Measurements from ENCODE around the gene POU6F2. TPM values are rescaled to one million over a fixed set of nuclear protein-coding genes. Genes with fewer than 3 reads are reported as not detected.

Gene POU6F2
- total RNA-seq, 1 experiment from 2014 or later: 3.9 TPM

DNA sequence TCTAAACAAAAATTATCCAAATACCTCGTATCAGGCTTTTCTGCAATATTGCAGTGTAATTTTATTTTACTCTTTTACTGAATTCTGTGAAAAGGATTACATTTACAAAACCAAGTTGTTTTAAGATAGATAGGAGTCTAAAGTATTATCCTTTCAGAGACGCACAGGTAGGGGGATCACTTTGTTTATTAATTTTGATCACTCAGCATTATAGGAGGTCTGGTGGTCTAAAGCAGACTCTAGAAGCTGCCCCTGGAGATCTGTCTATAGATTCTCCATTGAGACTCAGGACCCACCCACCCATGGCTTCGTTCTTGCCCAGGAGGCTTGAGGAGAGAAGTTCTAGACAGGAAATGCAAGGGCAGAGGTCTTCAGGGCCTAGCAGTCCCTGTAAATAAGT is 365.1 kb downstream of the POU6F2 start:
- no peaks in the 10 kb centered on the region for H3K9me3 ChIP-seq
- CTCF ChIA-PET: no interaction called here
- H3K27ac Mint-ChIP-seq (ENCODE audit: unreplicated experiment): no peak overlapping the region
- POLR2A ChIA-PET: no interaction called here
- H3K36me3 ChIP-seq (ENCODE audit: control insufficient read depth, insufficient read depth, low read length): no peaks in the 10 kb centered on the region
- TF ChIP-seq, protein P1, sequence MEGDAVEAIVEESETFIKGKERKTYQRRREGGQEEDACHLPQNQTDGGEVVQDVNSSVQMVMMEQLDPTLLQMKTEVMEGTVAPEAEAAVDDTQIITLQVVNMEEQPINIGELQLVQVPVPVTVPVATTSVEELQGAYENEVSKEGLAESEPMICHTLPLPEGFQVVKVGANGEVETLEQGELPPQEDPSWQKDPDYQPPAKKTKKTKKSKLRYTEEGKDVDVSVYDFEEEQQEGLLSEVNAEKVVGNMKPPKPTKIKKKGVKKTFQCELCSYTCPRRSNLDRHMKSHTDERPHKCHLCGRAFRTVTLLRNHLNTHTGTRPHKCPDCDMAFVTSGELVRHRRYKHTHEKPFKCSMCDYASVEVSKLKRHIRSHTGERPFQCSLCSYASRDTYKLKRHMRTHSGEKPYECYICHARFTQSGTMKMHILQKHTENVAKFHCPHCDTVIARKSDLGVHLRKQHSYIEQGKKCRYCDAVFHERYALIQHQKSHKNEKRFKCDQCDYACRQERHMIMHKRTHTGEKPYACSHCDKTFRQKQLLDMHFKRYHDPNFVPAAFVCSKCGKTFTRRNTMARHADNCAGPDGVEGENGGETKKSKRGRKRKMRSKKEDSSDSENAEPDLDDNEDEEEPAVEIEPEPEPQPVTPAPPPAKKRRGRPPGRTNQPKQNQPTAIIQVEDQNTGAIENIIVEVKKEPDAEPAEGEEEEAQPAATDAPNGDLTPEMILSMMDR (IDR thresholded peaks at IDR 0.05; ENCODE audit: insufficient read depth in 1 of 2, low read depth in 1 of 2, low read length in 1 of 2, severe bottlenecking in 1 of 2, unreplicated experiment in 1 of 2): no peak
- no TSS peak for BruUV-seq (replicated peaks)
- intact Hi-C loops (cut with micrococcal nuclease; ENCODE audit: unreplicated experiment): no loop called here
- H3K27me3 ChIP-seq (replicated peaks; ENCODE audit: control insufficient read depth, insufficient read depth, low read length): no peaks in the 10 kb centered on the region
- H3K4me3 ChIP-seq (ENCODE audit: low read depth, low read length): no peak overlapping the region
- no peaks in the 10 kb centered on the region for H3K9me3 Mint-ChIP-seq (ENCODE audit: unreplicated experiment)
- H3K4me1 ChIP-seq: no peaks in the 10 kb centered on the region
- H3K27me3 Mint-ChIP-seq (ENCODE audit: insufficient read depth, unreplicated experiment): peaks cover 16% of the 10 kb centered on the region
- DNase-seq: no peak
- H3K4me3 Mint-ChIP-seq (ENCODE audit: unreplicated experiment): no peak overlapping the region
- H3K4me1 Mint-ChIP-seq (ENCODE audit: low read depth, unreplicated experiment): no peaks in the 10 kb centered on the region
- no peaks in the 10 kb centered on the region for H3K36me3 Mint-ChIP-seq (ENCODE audit: insufficient read depth, unreplicated experiment)

DNA sequence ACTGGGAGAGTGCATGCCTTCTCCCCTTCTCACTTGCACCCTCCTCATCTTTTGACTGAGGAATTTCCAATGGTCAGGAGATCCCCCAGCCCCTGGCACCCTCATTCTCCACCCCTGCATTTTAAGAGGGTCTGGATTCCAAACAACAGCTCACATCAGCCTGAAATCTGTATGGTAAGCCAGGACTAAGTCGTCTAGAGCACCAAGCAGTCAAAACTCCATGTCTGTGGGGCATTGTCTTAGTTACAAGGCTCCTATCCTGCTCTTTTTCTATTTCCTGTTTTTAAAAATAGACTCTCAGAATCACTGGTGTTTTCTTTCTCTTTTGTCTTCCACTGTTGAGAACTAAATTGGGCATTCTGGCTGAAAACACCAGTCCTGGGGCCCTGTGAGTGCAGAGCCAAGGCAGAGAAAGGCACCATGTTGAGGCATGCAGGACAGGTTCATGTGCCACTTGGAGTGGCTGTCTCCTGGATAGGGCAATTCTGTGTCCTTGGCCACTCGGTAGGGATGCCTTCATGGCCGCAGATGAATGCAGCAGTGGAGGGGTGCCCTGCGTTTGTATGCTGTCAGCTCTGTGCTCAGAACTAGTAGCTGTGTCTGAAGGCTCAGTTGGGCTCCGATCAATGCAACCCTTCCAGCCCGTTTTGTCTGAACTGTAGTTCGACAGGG is 371.9 kb downstream of the POU6F2 start:
- ChIA-PET POLR2A (no interaction called here), CTCF (no interaction called here)
- Mint-ChIP-seq H3K9me3 (ENCODE audit: unreplicated experiment) (no peaks in the 10 kb centered on the region), H3K4me1 (ENCODE audit: low read depth, unreplicated experiment) (no peaks in the 10 kb centered on the region), H3K4me3 (ENCODE audit: unreplicated experiment) (no peak overlapping the region), H3K36me3 (ENCODE audit: insufficient read depth, unreplicated experiment) (no peaks in the 10 kb centered on the region), H3K27ac (ENCODE audit: unreplicated experiment) (no peak overlapping the region), H3K27me3 (ENCODE audit: insufficient read depth, unreplicated experiment) (peaks cover 14% of the 10 kb centered on the region)
- TF ChIP-seq, protein P1 (IDR thresholded peaks at IDR 0.05; ENCODE audit: insufficient read depth in 1 of 2, low read depth in 1 of 2, low read length in 1 of 2, severe bottlenecking in 1 of 2, unreplicated experiment in 1 of 2): no peak
- Histone ChIP-seq H3K36me3 (ENCODE audit: control insufficient read depth, insufficient read depth, low read length) (no peaks in the 10 kb centered on the region), H3K27me3 (replicated peaks; ENCODE audit: control insufficient read depth, insufficient read depth, low read length) (no peaks in the 10 kb centered on the region), H3K9me3 (no peaks in the 10 kb centered on the region), H3K4me1 (no peaks in the 10 kb centered on the region), H3K4me3 (ENCODE audit: low read depth, low read length) (no peak overlapping the region)
- intact Hi-C loops (cut with micrococcal nuclease; ENCODE audit: unreplicated experiment): loop anchor here (10.0 kb wide), 2 partner anchors 65 to 415 kb away; no protein-coding TSS in a partner anchor
- no peak for DNase-seq
- no TSS peak for BruUV-seq (replicated peaks)

DNA sequence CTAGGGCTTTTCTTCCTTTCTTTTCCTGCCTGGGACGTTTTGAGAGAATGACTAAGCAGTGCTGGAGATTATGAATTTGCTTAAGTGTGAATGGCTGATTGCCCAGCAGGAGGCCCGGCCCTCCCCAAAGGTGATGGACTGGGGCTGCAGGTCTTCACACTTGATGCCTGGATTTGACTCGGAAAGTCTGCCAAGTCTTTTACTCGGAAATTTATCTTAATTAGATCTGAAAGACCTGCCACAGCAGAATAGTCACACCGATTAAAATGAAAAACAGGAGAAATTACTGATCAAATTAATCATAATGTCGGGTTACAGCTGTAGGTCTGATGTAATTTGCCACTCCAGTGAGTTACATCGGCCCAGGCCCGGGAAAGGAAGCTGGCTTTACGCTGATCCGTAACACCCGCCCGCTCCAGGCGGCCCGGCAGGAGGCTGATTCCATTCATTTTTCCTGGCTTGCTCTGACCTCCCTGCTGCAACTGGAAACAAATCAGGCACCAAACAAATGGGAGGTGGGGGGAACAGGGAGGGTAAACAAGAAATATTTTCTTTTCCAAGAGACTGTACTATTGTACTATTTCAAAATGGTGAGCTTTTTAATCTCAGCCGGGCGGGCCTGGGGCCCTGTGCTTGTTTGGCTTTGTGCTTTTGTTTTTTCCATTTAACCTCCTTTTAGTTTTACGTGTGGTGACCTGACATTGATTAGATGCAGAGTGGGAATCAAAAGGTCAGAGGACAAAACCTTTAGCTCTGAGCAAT is 376.1 kb downstream of the POU6F2 start:
- TF ChIP-seq, protein P1 (IDR thresholded peaks at IDR 0.05; ENCODE audit: insufficient read depth in 1 of 2, low read depth in 1 of 2, low read length in 1 of 2, severe bottlenecking in 1 of 2, unreplicated experiment in 1 of 2): no peak
- peaks cover 13% of the 10 kb centered on the region for H3K27me3 Mint-ChIP-seq (ENCODE audit: insufficient read depth, unreplicated experiment)
- no peaks in the 10 kb centered on the region for H3K9me3 Mint-ChIP-seq (ENCODE audit: unreplicated experiment)
- Histone ChIP-seq H3K36me3 (ENCODE audit: control insufficient read depth, insufficient read depth, low read length) (no peaks in the 10 kb centered on the region), H3K4me3 (ENCODE audit: low read depth, low read length) (no peak overlapping the region), H3K9me3 (no peaks in the 10 kb centered on the region; the same call in 1 of the 2 replicates), H3K27me3 (replicated peaks; ENCODE audit: control insufficient read depth, insufficient read depth, low read length) (no peaks in the 10 kb centered on the region), H3K4me1 (no peaks in the 10 kb centered on the region)
- no peaks in the 10 kb centered on the region for H3K4me1 Mint-ChIP-seq (ENCODE audit: low read depth, unreplicated experiment)
- no peak overlapping the region for H3K27ac Mint-ChIP-seq (ENCODE audit: unreplicated experiment)
- H3K36me3 Mint-ChIP-seq (ENCODE audit: insufficient read depth, unreplicated experiment): no peaks in the 10 kb centered on the region
- H3K4me3 Mint-ChIP-seq (ENCODE audit: unreplicated experiment): no peak overlapping the region
- BruUV-seq (replicated peaks): no TSS peak
- ChIA-PET CTCF (no interaction called here), POLR2A (no interaction called here)
- DNase-seq: no peak
- intact Hi-C loops (cut with micrococcal nuclease; ENCODE audit: unreplicated experiment): loop anchor here (10.0 kb wide), 2 partner anchors 61 to 419 kb away; no protein-coding TSS in a partner anchor

Data from Caco-2 (cell line).